Memory B cell (primary cell): ENCODE data around the gene ATP6V0B.
A peak's percentile ranks its signal among the peaks of the same experiment; 100 is the strongest.

Source experiments
- ATAC-seq: fragments of 150-1000 bp; cut with Tn5 transposase; 2 replicates; pipeline ENCODE4 v1.10.0; 2021; ENCODE audit warnings: low read depth, mild to moderate bottlenecking, moderate library complexity
- DNase-seq, 2 donors: peaks; one replicate each; pipeline ENCODE4 v3.0.0; 2022; ENCODE audit warnings: low spot score in 2 of 2
- H3K27ac Mint-ChIP-seq: one replicate; pipeline ENCODE4 v1.8.0; 2022; ENCODE audit warnings: mild to moderate bottlenecking, moderate library complexity, mixed read lengths
- H3K27me3 Mint-ChIP-seq: one replicate; pipeline ENCODE4 v1.8.0; 2022; ENCODE audit warnings: mixed read lengths
- H3K36me3 Mint-ChIP-seq: one replicate; pipeline ENCODE4 v1.8.0; 2022; ENCODE audit warnings: mild to moderate bottlenecking, mixed read lengths
- H3K4me1 Mint-ChIP-seq: one replicate; pipeline ENCODE4 v1.8.0; 2022; ENCODE audit warnings: mixed read lengths
- H3K4me3 Mint-ChIP-seq: one replicate; pipeline ENCODE4 v1.8.0; 2022; ENCODE audit warnings: mild to moderate bottlenecking, moderate library complexity, mixed read lengths
- H3K9me3 Mint-ChIP-seq: one replicate; pipeline ENCODE4 v1.8.0; 2022; ENCODE audit warnings: mixed read lengths

The ATP6V0B gene

DNA sequence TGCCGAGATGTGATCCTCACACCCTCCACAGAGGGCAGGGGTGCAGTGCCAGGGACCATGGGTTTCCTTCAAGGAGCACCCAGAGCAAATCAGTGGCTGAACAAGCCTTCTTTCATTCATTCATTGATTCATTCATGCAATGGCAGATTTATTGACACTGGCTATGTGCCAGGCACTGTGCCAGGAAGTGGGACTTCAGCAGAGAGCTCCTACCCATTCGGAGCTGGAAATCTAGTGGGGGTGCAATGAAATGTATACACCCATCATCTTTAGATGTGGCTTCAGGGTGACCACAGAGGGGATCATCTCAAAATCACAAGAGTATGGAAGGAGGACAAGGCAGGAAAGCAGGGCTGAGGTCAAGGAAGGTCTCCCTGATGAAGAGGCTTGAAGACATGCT is 37.6 kb downstream of the ATP6V0B start:
- DNase-seq (no peak), ATAC-seq (no peak)
- peaks cover 4% of the 10 kb centered on the region for H3K27me3 Mint-ChIP-seq
- no peaks in the 10 kb centered on the region for H3K9me3 Mint-ChIP-seq
- no peaks in the 10 kb centered on the region for H3K36me3 Mint-ChIP-seq
- no peaks in the 10 kb centered on the region for H3K4me1 Mint-ChIP-seq
- no peak overlapping the region for H3K27ac Mint-ChIP-seq
- H3K4me3 Mint-ChIP-seq: no peak overlapping the region

GRCh38 chr1:44012941-44013609 is 38.3 kb downstream of the ATP6V0B start:
- no peak overlapping the region for H3K27ac Mint-ChIP-seq
- H3K9me3 Mint-ChIP-seq: no peaks in the 10 kb centered on the region
- ATAC-seq: no peak
- H3K4me3 Mint-ChIP-seq: no peak overlapping the region
- H3K36me3 Mint-ChIP-seq: no peaks in the 10 kb centered on the region
- DNase-seq: no peak
- no peaks in the 10 kb centered on the region for H3K4me1 Mint-ChIP-seq
- H3K27me3 Mint-ChIP-seq: peaks cover 4% of the 10 kb centered on the region

DNA sequence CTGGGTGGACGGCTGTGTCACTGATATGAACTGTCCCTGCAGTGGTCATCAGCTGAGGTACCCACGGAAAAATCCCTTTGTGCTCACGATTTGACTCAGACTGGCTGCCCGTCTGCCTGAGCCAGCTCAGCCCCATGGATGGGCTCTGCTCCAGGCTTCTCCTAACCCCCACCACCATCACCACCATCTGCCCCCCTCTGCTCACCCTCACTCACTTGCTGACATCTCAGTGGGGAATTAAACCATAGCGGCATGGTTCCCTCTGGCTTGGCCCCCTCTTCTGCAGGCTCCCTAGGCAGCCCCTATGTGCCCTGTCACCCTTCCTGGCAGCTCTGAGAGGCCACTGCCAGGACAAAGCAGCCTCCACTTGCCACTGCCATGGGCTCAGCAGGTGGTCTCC is 39.2 kb downstream of the ATP6V0B start:
- no peaks in the 10 kb centered on the region for H3K4me1 Mint-ChIP-seq
- DNase-seq (no peak), ATAC-seq (no peak)
- no peak overlapping the region for H3K27ac Mint-ChIP-seq
- no peaks in the 10 kb centered on the region for H3K9me3 Mint-ChIP-seq
- peaks cover 4% of the 10 kb centered on the region for H3K27me3 Mint-ChIP-seq
- no peaks in the 10 kb centered on the region for H3K36me3 Mint-ChIP-seq
- no peak overlapping the region for H3K4me3 Mint-ChIP-seq

DNA sequence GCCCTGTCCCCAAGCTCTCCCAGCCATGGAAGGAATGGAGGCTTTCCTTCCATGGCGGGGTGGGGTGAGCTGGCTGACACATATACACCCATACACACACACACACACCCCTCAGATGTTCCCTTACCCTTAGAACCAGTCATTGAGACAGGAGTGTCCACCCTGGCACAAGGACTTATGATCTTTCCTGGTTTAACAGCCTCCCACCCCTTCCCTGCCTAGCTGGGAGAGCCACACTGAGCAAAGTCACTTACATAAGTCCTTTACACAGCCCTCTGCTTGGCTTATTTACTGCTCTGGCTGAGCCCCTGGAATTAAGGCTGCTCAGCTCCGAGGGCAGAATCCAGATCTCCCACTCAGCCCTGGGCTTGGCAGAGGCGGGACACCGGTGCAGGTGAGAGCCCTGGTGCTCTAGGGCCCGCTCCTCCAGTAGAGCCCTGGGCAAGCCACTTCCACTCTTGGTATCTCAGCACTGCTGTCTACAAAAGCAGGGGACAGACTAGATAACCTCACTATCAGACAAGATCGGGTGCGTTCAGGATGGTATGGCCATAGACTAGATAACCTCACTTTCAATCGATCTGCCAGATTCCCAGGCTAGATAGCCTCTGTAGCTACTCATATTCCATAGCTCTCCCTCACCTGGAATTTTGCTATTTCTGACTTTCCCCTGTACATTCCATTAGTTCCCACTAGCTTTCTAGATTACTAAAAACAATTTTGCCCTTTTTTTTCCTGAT is 39.8 kb downstream of the ATP6V0B start:
- Mint-ChIP-seq H3K36me3 (no peaks in the 10 kb centered on the region), H3K27ac (no peak overlapping the region), H3K4me1 (no peaks in the 10 kb centered on the region), H3K9me3 (no peaks in the 10 kb centered on the region), H3K27me3 (peaks cover 4% of the 10 kb centered on the region), H3K4me3 (no peak overlapping the region)
- DNase-seq (no peak), ATAC-seq (no peak)

- Mint-ChIP-seq H3K4me1 (no peaks in the 10 kb centered on the region), H3K4me3 (no peak overlapping the region)
Measured at GRCh38 chr1:44015206-44015605, 40.4 kb downstream of the ATP6V0B start.

DNA sequence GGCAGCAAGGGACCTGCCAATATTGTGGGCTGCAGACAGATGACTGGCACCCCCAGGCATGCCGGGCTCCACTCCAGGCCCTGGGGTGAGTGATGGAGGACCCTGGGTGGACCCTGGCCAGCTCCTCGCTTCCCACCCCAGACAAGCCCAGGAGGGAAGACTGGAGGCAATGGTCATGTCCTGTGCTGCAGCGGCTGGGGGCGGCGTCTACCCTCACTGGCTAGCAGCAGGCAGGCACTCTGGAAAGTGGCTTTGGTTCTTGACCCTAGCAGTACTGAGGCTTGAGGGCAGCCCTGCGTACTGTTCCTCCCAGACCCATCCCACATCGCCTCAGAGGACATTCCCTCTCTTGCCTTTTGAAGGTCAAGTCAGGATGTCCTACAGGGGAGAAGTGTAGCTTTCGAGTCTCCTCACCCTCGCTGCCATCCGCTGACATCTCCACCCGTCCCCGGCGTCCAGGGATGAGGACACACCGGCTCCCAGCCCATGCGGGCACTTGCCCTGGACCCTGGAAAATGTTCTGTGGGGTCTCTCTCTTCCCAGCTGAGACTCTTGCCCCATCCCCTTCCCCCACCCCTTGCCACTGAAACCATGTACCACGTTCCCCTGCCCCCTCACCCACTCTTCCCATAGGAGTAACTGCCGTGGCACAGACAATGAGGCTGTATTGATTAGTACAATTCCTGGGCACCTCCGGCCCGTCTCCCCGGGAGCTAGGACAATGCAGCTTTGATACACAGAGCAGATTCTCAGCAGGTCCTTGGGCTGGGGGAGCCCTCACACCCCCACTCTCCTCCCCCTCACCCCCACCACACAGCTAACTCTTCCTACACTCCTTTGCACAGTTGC is 41.5 kb downstream of the ATP6V0B start:
- Mint-ChIP-seq H3K9me3 (no peaks in the 10 kb centered on the region), H3K4me1 (no peaks in the 10 kb centered on the region), H3K4me3 (no peak overlapping the region), H3K36me3 (no peaks in the 10 kb centered on the region), H3K27ac (no peak overlapping the region), H3K27me3 (peaks cover 4% of the 10 kb centered on the region)
- DNase-seq: no peak
- no peak for ATAC-seq

More at GRCh38 chr1:44015206-44015605, 40.4 kb downstream of the ATP6V0B start:
- Mint-ChIP-seq H3K9me3 (no peaks in the 10 kb centered on the region), H3K27me3 (peaks cover 4% of the 10 kb centered on the region), H3K36me3 (no peaks in the 10 kb centered on the region), H3K27ac (no peak overlapping the region)
- ATAC-seq (no peak), DNase-seq (no peak)

DNA sequence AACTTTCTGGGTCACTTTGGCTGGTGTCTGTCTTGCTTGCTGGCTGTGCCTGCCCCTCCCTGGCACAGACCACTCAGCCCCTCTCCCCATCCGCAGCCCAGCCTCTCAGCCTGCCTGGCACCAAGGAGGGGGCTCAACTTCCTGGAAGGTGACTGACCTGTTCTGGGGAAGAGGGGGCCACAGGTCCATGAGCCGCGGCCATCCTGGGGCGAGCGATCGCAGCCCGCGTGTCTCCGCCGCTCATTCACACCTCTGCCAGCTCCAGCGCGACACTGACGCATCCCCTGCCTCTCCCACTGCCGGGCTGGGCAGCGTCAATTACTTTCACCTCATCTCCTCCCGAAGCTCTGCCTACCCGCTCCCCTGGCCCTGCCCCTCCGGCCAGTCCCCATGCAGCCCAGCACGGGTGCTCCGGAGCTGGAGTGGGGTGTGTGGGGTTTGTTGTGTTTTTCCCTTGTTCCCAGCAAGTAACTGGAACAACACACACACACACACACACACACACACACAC is 42.2 kb downstream of the ATP6V0B start:
- no peak for DNase-seq
- no peak overlapping the region for H3K27ac Mint-ChIP-seq
- H3K4me1 Mint-ChIP-seq: no peaks in the 10 kb centered on the region
- no peaks in the 10 kb centered on the region for H3K9me3 Mint-ChIP-seq
- no peak for ATAC-seq
- H3K4me3 Mint-ChIP-seq: no peak overlapping the region
- peaks cover 4% of the 10 kb centered on the region for H3K27me3 Mint-ChIP-seq
- no peaks in the 10 kb centered on the region for H3K36me3 Mint-ChIP-seq

GRCh38 chr1:44019466-44019948 is 44.7 kb downstream of the ATP6V0B start:
- H3K27ac Mint-ChIP-seq: no peak overlapping the region
- H3K36me3 Mint-ChIP-seq: no peaks in the 10 kb centered on the region
- H3K9me3 Mint-ChIP-seq: no peaks in the 10 kb centered on the region
- peaks cover 2% of the 10 kb centered on the region for H3K4me1 Mint-ChIP-seq
- no peaks in the 10 kb centered on the region for H3K27me3 Mint-ChIP-seq
- DNase-seq (no peak), ATAC-seq (no peak)
- H3K4me3 Mint-ChIP-seq: no peak overlapping the region

DNA sequence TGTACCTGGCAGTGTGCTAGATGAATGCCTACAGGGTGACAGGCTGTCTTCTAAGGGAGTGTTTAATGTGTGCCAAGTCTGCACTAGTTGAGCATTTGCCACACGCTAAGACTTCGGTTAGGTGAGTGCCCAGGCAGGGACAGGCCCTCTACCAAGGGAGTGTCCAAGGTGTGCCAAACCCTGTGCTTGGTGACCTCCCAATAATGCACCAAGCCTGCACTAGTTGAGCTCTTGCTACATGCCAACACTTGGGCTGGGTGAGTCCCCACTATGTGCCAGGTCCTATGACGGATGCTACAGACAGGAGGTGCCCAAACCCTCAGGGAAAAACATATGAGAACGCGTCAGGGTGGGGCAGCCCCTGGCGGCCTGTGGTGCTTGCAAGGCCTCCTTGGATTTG is 45.7 kb downstream of the ATP6V0B start:
- no peak overlapping the region for H3K27ac Mint-ChIP-seq
- no peak overlapping the region for H3K4me3 Mint-ChIP-seq
- H3K9me3 Mint-ChIP-seq: no peaks in the 10 kb centered on the region
- H3K4me1 Mint-ChIP-seq: peaks cover 9% of the 10 kb centered on the region
- H3K36me3 Mint-ChIP-seq: no peaks in the 10 kb centered on the region
- ATAC-seq (no peak), DNase-seq (no peak)
- no peaks in the 10 kb centered on the region for H3K27me3 Mint-ChIP-seq

DNA sequence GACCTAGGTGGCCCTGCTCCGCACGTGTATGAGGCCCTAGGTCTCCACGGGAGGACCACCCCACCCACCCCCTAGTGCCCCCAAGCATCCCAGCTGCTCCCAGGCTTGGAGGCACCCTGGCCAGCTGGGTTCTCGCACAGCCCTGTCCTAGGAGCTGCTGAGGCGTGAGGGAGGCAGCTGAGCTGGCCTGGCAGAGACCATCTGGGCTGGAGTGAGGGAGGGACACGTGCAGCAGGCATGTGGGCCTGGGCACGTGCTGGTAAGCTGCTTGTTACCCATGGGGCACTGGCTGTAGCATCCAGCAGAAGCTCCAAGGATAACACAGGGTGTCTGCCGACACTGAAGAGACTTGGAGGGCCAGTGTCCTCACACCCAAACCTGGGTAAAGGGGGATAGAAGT is 46.4 kb downstream of the ATP6V0B start:
- H3K36me3 Mint-ChIP-seq: no peaks in the 10 kb centered on the region
- H3K27me3 Mint-ChIP-seq: no peaks in the 10 kb centered on the region
- DNase-seq (no peak), ATAC-seq (no peak)
- H3K9me3 Mint-ChIP-seq: no peaks in the 10 kb centered on the region
- no peak overlapping the region for H3K4me3 Mint-ChIP-seq
- peaks cover 14% of the 10 kb centered on the region for H3K4me1 Mint-ChIP-seq
- no peak overlapping the region for H3K27ac Mint-ChIP-seq

DNA sequence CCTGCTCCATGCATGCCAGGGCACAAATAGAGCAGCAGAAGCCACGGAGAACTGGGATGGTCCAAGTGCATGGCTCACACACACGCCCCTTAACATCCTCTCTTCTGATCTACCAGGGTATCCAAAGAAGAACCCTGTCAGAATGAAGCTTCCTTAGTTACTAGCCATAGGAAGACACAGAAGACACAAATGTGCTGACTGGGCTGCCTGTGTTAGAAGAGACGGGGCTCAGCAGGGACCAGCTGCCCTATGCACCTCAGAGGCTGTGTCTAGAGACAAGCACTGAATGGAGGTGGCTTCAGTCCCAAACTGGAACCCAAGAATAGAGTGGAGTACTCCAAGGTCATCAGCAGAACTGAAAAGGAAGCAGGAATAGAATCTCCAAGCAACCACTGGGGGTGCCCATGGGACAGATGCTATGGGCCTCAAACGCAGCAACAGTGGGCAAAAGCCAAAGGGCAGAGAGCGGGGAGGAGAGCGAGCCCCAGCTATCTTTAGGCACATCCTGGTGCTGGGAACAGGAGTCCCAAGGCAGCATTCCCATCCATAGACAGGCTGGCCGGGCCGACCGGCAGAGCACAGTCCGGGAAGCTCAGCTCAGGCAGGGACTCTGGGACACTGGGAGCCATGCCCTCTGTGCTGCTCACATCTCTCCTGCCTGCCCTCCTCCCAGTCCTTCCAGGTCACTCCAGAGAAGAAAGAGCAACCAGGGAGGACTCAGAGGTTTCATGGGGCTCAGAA is 47.0 kb downstream of the ATP6V0B start:
- no peaks in the 10 kb centered on the region for H3K36me3 Mint-ChIP-seq
- H3K9me3 Mint-ChIP-seq: no peaks in the 10 kb centered on the region
- peaks cover 15% of the 10 kb centered on the region for H3K4me1 Mint-ChIP-seq
- no peak overlapping the region for H3K4me3 Mint-ChIP-seq
- no peak for DNase-seq
- H3K27ac Mint-ChIP-seq: no peak overlapping the region
- H3K27me3 Mint-ChIP-seq: no peaks in the 10 kb centered on the region
- ATAC-seq: no peak

DNA sequence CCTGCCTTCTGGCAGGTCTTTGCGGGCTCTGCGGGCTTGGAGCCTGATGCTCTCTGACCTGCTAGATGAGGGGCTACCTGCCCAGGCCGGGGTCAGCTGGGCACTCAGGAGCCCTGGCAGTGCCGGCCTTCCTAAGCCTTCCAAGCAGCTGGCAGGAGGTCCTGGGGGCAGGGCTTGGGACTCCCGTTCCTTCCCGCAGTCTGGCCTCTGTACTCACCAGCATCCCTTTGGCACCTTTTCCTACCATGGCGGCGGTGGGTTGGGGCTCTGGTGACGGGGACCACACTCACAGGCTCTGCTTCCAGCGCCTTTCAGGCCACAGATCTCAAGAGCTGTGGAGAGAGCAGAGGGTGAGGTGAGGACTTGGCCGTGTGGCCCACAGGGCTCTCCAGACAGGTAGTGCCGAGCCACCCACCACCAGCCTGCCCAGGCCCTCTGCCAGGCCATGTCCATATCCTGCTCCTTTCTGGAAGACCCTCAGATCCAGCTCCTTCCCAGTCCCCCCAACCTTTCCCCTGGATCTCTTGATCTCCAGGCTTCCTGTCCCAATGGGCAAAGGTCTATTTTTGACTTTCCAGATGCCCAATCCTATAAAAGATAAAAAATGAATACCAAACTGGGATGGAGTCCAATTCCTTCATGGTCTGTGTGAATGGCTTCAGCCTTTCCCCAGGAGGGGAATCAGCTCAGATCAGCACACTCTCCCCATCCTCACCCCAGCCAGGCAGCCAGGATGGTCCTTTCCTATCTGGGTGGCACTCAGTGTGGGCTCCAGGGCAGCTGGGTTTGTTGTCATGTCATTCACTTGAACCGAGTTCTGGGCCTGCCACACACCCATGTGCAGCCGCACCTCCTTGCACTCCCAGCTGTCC is 49.5 kb downstream of the ATP6V0B start:
- Mint-ChIP-seq H3K9me3 (no peaks in the 10 kb centered on the region), H3K4me1 (peaks cover 22% of the 10 kb centered on the region), H3K4me3 (no peak overlapping the region), H3K36me3 (no peaks in the 10 kb centered on the region), H3K27me3 (no peaks in the 10 kb centered on the region), H3K27ac (peak overlapping the region; percentile 88)
- no peak for DNase-seq
- no peak for ATAC-seq
